ENCODE results near the gene FYB1.

DNA sequence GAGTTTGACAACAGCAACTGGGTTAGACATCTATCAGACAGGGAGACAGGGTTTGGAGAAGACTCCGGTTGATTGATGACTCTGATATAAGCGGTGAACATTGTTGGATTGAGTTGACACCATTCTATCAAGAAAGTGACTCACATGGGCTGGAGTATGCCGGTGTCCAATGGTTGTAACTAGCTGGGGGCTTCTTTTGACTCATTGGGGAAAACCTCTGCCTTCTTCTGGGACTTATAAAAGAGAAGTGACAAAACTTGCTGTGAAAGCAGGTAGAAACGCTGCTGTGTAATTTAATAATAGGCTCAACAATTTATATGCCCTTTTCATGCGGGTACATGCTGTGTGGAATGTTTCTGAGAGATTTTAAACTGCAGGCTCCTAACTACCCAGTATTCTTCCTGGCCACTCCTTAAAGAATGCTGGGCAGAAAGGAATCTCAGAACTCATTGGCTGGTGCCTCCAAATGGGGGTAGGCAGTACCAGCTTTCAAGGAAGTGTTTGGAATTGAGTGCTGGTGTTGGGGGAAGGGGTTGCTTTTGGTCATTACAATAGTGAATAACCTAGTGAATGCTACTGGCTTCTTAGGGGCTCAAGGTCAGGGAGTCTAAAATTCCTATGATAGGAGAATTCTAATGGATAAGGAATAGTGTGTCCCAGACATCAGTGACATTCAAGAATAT lies 43.9 kb downstream of the FYB1 start:
- TF ChIP-seq, protein P1, sequence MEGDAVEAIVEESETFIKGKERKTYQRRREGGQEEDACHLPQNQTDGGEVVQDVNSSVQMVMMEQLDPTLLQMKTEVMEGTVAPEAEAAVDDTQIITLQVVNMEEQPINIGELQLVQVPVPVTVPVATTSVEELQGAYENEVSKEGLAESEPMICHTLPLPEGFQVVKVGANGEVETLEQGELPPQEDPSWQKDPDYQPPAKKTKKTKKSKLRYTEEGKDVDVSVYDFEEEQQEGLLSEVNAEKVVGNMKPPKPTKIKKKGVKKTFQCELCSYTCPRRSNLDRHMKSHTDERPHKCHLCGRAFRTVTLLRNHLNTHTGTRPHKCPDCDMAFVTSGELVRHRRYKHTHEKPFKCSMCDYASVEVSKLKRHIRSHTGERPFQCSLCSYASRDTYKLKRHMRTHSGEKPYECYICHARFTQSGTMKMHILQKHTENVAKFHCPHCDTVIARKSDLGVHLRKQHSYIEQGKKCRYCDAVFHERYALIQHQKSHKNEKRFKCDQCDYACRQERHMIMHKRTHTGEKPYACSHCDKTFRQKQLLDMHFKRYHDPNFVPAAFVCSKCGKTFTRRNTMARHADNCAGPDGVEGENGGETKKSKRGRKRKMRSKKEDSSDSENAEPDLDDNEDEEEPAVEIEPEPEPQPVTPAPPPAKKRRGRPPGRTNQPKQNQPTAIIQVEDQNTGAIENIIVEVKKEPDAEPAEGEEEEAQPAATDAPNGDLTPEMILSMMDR (IDR thresholded peaks at IDR 0.05; ENCODE audit: poor library complexity): no peak
- TF ChIP-seq EZH2phosphoT487 (IDR thresholded peaks at IDR 0.05; ENCODE audit: low read depth, severe bottlenecking, unreplicated experiment) (no peak), EZH2 (IDR thresholded peaks at IDR 0.05; ENCODE audit: borderline replicate concordance) (no peak)
